Fibroblast of pulmonary artery (primary cell): ENCODE results near the gene PLIN4.

Experiments
- DNase-seq: peaks from one replicate; pipeline ENCODE4 v3.0.0-alpha.2; 2010; ENCODE audit warnings: low read depth
- H3K4me3 ChIP-seq: replicated peaks from 2 replicates; pipeline ENCODE4 v1.5.1; 2011; ENCODE audit warnings: low read depth, mild to moderate bottlenecking, control low read depth, low read length, moderate library complexity
- TF ChIP-seq, protein P1 (sequence below): IDR thresholded peaks from 2 replicates; pipeline ENCODE4 v1.5.1; 2011; ENCODE audit warnings: mild to moderate bottlenecking, control low read depth, low read length, inconsistent platforms; ENCODE audit errors: missing control alignments

The PLIN4 gene

DNA sequence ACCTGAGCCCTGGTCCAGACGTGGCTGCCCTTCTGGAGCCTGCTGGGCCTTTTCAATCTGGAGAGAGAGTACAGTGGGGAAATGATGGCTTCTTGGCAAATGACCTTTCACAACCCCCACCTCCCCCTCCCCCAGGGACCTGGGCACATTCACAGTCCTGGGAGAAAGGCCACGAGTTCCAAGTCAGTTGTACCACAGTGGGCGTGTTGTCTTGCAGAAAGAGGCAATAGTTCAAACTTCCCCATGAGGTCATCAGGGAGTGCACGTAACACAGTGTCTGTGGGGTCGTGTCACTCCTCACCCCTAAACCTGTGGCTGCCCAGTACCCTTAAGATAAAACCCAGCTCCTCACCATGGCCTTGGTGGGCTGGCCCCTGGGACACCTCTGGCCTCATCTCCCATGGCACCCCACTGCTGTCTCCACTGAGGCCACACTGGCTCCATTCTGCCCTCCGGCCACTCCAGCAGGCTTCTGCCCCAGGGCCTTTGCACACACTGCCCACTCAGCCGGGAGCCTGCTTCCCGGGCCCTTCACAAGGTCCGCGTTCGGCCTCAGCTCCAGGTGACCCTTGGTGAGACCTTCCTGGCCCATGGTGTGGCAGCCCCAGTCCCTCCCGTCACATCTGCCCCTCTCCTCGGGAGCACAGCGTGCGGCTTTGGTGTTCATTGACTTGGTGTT is 13.3 kb downstream of the PLIN4 start:
- no peak for DNase-seq
- H3K4me3 ChIP-seq, result no peak overlapping the region
- TF ChIP-seq, protein P1, sequence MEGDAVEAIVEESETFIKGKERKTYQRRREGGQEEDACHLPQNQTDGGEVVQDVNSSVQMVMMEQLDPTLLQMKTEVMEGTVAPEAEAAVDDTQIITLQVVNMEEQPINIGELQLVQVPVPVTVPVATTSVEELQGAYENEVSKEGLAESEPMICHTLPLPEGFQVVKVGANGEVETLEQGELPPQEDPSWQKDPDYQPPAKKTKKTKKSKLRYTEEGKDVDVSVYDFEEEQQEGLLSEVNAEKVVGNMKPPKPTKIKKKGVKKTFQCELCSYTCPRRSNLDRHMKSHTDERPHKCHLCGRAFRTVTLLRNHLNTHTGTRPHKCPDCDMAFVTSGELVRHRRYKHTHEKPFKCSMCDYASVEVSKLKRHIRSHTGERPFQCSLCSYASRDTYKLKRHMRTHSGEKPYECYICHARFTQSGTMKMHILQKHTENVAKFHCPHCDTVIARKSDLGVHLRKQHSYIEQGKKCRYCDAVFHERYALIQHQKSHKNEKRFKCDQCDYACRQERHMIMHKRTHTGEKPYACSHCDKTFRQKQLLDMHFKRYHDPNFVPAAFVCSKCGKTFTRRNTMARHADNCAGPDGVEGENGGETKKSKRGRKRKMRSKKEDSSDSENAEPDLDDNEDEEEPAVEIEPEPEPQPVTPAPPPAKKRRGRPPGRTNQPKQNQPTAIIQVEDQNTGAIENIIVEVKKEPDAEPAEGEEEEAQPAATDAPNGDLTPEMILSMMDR, result no peak

DNA sequence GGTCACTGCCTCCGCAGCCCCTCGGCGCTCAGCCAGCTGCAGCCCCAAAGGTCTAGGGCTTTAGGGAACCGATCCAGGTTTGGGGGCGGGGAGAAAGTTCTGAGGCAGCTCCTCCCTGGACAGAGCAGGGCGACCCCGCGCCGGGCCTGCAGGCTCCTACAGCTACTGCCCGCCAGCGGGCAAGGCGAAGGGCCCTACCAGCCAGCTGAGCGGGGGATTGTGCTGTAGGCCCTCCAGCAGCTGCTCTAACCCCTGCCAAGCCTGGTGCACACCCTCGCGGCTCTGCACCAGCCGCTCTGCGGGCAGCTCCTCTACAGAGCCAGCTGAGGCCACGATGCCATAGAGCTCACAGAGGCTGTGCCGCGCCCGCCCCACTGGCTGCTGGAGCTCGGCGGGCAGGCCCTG is 14.0 kb downstream of the PLIN4 start:
- H3K4me3 ChIP-seq, result no peak overlapping the region
- TF ChIP-seq, protein P1, result no peak
- DNase-seq, result no peak

- no peak overlapping the region for H3K4me3 ChIP-seq
- TF ChIP-seq, protein P1, result no peak
- no peak for DNase-seq
These were observed 14.5 kb downstream of the PLIN4 start for GRCh38 chr19:4503825-4504170.

DNA sequence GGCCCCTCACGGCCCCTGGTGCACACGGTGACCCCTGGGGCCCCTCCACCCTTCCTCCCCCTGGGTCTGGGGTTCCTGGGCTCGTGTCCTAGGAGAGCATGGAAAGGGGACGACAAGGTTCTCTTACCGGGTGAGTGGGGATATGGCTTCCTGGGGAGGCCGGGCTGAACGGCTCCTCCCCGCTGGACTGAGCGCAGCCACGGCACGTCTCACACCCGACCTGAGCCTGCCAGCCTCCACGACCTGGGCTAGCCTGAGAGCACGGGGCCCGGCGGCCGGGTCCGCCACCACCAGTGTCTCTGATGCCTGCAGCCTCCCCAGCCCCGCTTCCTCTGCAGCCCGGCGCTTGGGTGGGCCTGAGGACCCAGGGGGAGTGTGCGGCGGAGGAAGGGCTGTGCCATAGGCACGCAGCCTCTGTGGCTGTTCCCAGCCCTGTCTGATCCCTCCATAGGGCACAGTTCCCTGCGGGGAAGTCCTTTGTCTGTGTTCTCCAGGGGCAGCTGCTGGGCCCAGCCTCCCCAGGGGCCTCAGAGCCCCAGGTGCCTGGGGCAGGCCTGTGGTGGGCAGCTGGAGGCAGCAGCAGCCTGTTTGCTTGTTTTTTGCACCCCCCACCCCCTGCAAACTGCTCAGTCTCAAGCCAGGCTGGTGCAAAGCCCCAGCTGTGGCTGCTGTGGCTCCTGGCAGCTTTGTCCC is 15.0 kb downstream of the PLIN4 start:
- DNase-seq, result no peak
- TF ChIP-seq, protein P1, result no peak
- no peak overlapping the region for H3K4me3 ChIP-seq

- no peak overlapping the region for H3K4me3 ChIP-seq
- no peak for DNase-seq
- TF ChIP-seq, protein P1, result no peak
These were observed 15.8 kb downstream of the PLIN4 start for GRCh38 chr19:4502282-4503131.

GRCh38 chr19:4501691-4502090 is 16.6 kb downstream of the PLIN4 start:
- TF ChIP-seq, protein P1, result no peak
- no peak overlapping the region for H3K4me3 ChIP-seq
- no peak for DNase-seq
